Loucy (cell line): ENCODE measurements around the gene GIT2.

ENCODE experiments used
- H2AFZ ChIP-seq: fragments of 200-600 bp; sonication (generic); 2 replicates; pipeline ENCODE4 v1.6.0; 2016; ENCODE audit warnings: antibody characterized with exemption, mild to moderate bottlenecking, low read length, moderate library complexity
- H3F3A ChIP-seq: fragments of 200-600 bp; 2 replicates; pipeline ENCODE4 v1.6.0; 2016; ENCODE audit warnings: antibody characterized with exemption, low read depth, mild to moderate bottlenecking
- H3K27me3 ChIP-seq: fragments of 200-600 bp; sonication (generic); 2 replicates; pipeline ENCODE4 v1.6.1; 2014; ENCODE audit warnings: low read length, mild to moderate bottlenecking; ENCODE audit not compliant: insufficient read depth, poor library complexity, severe bottlenecking
- H3K36me3 ChIP-seq: fragments of 200-600 bp; sonication (generic); 2 replicates; pipeline ENCODE4 v1.6.1; 2016; ENCODE audit warnings: low read length; ENCODE audit not compliant: insufficient read depth
- H3K4me1 ChIP-seq: fragments of 200-600 bp; sonication (generic); 2 replicates; pipeline ENCODE4 v1.5.1; 2014; ENCODE audit warnings: low read length, mild to moderate bottlenecking; ENCODE audit not compliant: insufficient read depth, poor library complexity, severe bottlenecking
- H3K4me2 ChIP-seq: fragments of 200-600 bp; sonication (generic); 2 replicates; pipeline ENCODE4 v1.6.0; 2014; ENCODE audit warnings: antibody characterized with exemption, low read length, low read depth, mild to moderate bottlenecking; ENCODE audit not compliant: poor library complexity, severe bottlenecking
- H3K4me3 ChIP-seq: fragments of 200-600 bp; sonication (generic); 2 replicates; pipeline ENCODE4 v1.5.1; 2014; ENCODE audit warnings: low read length, mild to moderate bottlenecking, mixed read lengths; ENCODE audit not compliant: poor library complexity, severe bottlenecking
- H3K79me2 ChIP-seq: fragments of 200-600 bp; sonication (generic); 2 replicates; pipeline ENCODE4 v1.6.1; 2014; ENCODE audit warnings: low read length; ENCODE audit not compliant: insufficient read depth
- H3K9ac ChIP-seq: fragments of 200-600 bp; sonication (generic); 2 replicates; pipeline ENCODE4 v1.6.0; 2014; ENCODE audit warnings: mild to moderate bottlenecking, low read depth, low read length, moderate library complexity; ENCODE audit not compliant: poor library complexity, severe bottlenecking
- H3K9me2 ChIP-seq: fragments of 200-600 bp; sonication (generic); replicated peaks from 2 replicates; pipeline ENCODE4 v1.6.1; 2016; ENCODE audit warnings: low read depth, low read length, mixed read lengths
- H3K9me3 ChIP-seq: fragments of 200-600 bp; sonication (generic); 2 replicates; pipeline ENCODE4 v1.6.1; 2014; ENCODE audit warnings: mild to moderate bottlenecking, antibody characterized with exemption, low read length, low read depth; ENCODE audit not compliant: insufficient read depth
- H4K20me1 ChIP-seq: fragments of 200-600 bp; sonication (generic); 2 replicates; pipeline ENCODE4 v1.6.0; 2014; ENCODE audit warnings: antibody characterized with exemption, low read length, mild to moderate bottlenecking; ENCODE audit not compliant: insufficient read depth, poor library complexity, severe bottlenecking
- CTCF ChIP-seq: fragments of 200-600 bp; sonication (generic); conservative IDR thresholded peaks from 2 replicates; pipeline ENCODE4 v1.5.1; 2014; ENCODE audit warnings: mild to moderate bottlenecking, antibody characterized with exemption, low read length
- EZH2phosphoT487 ChIP-seq: fragments of 200-600 bp; IDR thresholded peaks from 2 replicates; pipeline ENCODE4 v1.6.1; 2018; ENCODE audit warnings: antibody characterized with exemption, mild to moderate bottlenecking, moderate library complexity, borderline replicate concordance

Gene GIT2

DNA sequence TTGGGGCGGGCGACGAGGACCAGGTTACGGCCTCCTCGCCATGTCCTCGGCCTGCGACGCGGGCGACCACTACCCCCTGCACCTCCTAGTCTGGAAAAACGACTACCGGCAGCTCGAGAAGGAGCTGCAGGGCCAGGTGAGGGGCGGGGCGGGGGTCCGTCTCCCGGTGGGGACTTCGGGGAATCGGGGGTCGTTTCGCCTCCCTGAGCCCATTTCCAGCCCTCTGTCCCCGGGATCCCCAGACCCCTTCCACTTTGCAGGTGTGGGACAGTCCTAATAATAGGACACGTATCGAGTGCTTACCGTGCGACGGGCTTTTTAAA is 3.4 kb upstream of the GIT2 start:
- Histone ChIP-seq H3F3A (no peaks in the 10 kb centered on the region), H3K9me2 (no peaks in the 10 kb centered on the region), H3K79me2 (peaks cover 58% of the 10 kb centered on the region), H2AFZ (peak overlapping the region; percentile 89; the same call in 1 of the 2 replicates), H3K36me3 (no peaks in the 10 kb centered on the region), H3K4me3 (peak overlapping the region; percentile 91), H3K9ac (peak overlapping the region; percentile 76), H4K20me1 (peaks cover 17% of the 10 kb centered on the region), H3K27me3 (no peaks in the 10 kb centered on the region), H3K4me2 (peak overlapping the region; percentile 88), H3K9me3 (no peaks in the 10 kb centered on the region), H3K4me1 (peaks cover 36% of the 10 kb centered on the region)
- TF ChIP-seq CTCF (no peak), EZH2phosphoT487 (no peak)

DNA sequence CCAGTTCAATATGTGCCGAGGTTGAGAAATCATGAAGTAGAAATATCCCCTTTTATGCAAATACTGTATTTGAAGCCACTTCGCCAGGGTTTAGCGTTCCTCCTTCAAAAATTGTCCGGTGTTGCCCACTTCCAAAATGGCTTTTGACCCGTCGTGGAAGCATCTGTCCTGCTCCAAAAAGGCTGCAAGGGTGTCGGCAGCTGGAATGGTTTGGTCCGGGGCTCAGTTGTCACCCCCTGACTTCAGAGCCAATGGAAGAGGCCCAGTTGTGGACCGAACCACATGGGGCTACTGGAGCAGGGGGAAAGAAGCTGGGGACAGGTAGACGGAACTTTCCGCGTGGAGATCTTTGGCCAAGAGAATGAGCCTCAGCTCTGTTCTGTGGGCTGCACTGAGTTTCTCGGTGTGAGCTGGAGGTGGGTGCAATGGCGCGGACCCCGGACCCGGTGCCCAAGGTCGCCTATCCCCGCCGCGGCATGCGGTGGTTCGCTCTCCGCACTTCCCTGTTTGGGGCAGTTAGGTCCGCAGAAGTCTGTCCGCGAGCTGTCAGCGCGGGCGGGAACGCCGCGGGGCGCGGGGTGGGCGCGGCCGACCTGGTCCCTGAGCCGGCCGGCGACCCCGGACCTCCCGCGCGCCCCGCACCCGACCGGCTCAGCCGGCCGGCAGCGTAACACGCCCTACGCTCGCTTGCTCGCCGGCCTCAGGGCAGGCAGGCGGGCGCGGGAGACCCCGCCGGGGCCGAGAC is 2.9 kb upstream of the GIT2 start, which contains the start of gene ANKRD13A:
Gene ANKRD13A (plus strand): TSS at position 527 of the 745 bp plus-strand sequence. CDS start 259 bp downstream, outside the sequence.
- H3F3A ChIP-seq = no peaks in the 10 kb centered on the region
- no peaks in the 10 kb centered on the region for H3K36me3 ChIP-seq
- H2AFZ ChIP-seq = peak within 1 kb of the TSS; percentile 89
- H3K9me3 ChIP-seq = no peaks in the 10 kb centered on the region
- H3K79me2 ChIP-seq = peaks cover 63% of the 10 kb centered on the region
- H3K4me2 ChIP-seq = peak within 1 kb of the TSS; percentile 88
- H3K4me3 ChIP-seq = peak within 1 kb of the TSS; percentile 91
- TF ChIP-seq CTCF (no peak), EZH2phosphoT487 (no peak)
- H4K20me1 ChIP-seq = peaks cover 23% of the 10 kb centered on the region
- peaks cover 41% of the 10 kb centered on the region for H3K4me1 ChIP-seq
- H3K27me3 ChIP-seq = no peaks in the 10 kb centered on the region
- H3K9ac ChIP-seq = peak within 1 kb of the TSS; percentile 76
- no peaks in the 10 kb centered on the region for H3K9me2 ChIP-seq

DNA sequence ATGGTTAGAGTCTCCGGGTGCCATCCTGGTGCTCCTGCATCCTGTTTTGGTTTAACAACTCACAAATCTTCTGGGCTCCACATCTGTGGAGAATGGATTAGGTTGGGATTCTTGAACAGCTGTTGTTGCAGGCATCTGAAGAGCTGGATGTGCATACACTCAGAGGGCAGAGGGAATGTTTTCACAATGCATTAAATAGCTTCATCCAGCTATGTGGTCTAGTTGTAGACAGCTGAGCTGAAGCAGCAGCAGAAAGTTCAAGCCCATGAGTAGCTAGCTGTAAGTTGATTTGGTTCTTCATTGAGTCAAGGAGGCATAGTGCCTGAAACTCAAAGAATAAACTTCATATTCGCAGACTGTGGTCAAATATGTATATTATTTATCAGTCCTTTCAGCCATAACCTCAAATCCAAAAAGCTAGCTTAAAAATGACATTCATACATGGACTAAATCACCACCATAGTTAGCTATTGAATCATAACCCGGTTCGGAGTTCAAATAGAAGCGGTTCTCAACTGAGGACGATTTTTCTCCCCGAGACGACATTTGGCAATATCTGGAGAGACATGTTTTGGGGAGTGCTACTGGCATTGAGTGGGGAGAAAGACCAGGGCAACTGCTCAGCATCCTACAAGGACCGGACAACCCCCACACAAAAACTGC is 2.2 kb upstream of the GIT2 start:
- Histone ChIP-seq H3F3A (no peaks in the 10 kb centered on the region), H3K36me3 (no peaks in the 10 kb centered on the region), H3K4me3 (peak overlapping the region; percentile 91), H3K4me2 (peak overlapping the region; percentile 88), H3K9ac (peak overlapping the region; percentile 76), H3K4me1 (peaks cover 46% of the 10 kb centered on the region), H4K20me1 (peaks cover 30% of the 10 kb centered on the region), H3K9me3 (no peaks in the 10 kb centered on the region), H2AFZ (peak overlapping the region; percentile 89), H3K9me2 (no peaks in the 10 kb centered on the region), H3K27me3 (no peaks in the 10 kb centered on the region), H3K79me2 (peaks cover 66% of the 10 kb centered on the region)
- TF ChIP-seq CTCF (no peak), EZH2phosphoT487 (no peak)
